ENCODE measurements around the gene ATP6AP2.
"Not testable (repeated sequence)": the region's sequence is repeated elsewhere in the genome, so short reads cannot be mapped to it uniquely, and the experiment has no call there.

ATP6AP2 gene

GRCh38 chrX:40580537-40581335 lies at the start of gene ATP6AP2:
TSS of gene ATP6AP2 (plus strand) at chrX:40580970. CDS start at chrX:40581066, 96 bp downstream.
- peak; percentile 91 for DNase-seq

- no peak for DNase-seq
Observed at GRCh38 chrX:40531056-40531826, 49.5 kb upstream of the ATP6AP2 start.

GRCh38 chrX:40537310-40537709 lies 43.5 kb upstream of the ATP6AP2 start:
- no peak for DNase-seq

GRCh38 chrX:40538406-40538805 lies 42.4 kb upstream of the ATP6AP2 start:
- DNase-seq: no peak

GRCh38 chrX:40539214-40540142 lies 41.3 kb upstream of the ATP6AP2 start:
- peak; percentile 77 for DNase-seq

GRCh38 chrX:40542208-40542607 lies 38.6 kb upstream of the ATP6AP2 start:
- DNase-seq: no peak

GRCh38 chrX:40542972-40543371 lies 37.8 kb upstream of the ATP6AP2 start:
- no peak for DNase-seq

GRCh38 chrX:40543661-40544328 lies 37.0 kb upstream of the ATP6AP2 start:
- DNase-seq: no peak

GRCh38 chrX:40544343-40545266 lies 36.2 kb upstream of the ATP6AP2 start:
- no peak for DNase-seq

- no peak for DNase-seq
Observed at GRCh38 chrX:40546870-40547269, 33.9 kb upstream of the ATP6AP2 start.

GRCh38 chrX:40550066-40550465 lies 30.7 kb upstream of the ATP6AP2 start:
- DNase-seq: no peak

GRCh38 chrX:40552768-40553167 lies 28.0 kb upstream of the ATP6AP2 start:
- no peak for DNase-seq

GRCh38 chrX:40558590-40558989 lies 22.2 kb upstream of the ATP6AP2 start:
- DNase-seq: no peak

GRCh38 chrX:40563784-40564183 lies 17.0 kb upstream of the ATP6AP2 start:
- DNase-seq: no peak

GRCh38 chrX:40564447-40564846 lies 16.3 kb upstream of the ATP6AP2 start:
- no peak for DNase-seq

GRCh38 chrX:40570346-40571093 lies 10.2 kb upstream of the ATP6AP2 start:
- peak; percentile 64 for DNase-seq

- not testable (repeated sequence) for DNase-seq
Observed at GRCh38 chrX:40571164-40571563, 9.6 kb upstream of the ATP6AP2 start.

- no peak for DNase-seq
Observed at GRCh38 chrX:40571600-40571999, 9.2 kb upstream of the ATP6AP2 start.

GRCh38 chrX:40573763-40574162 lies 7.0 kb upstream of the ATP6AP2 start:
- no peak for DNase-seq

GRCh38 chrX:40575411-40575810 lies 5.4 kb upstream of the ATP6AP2 start:
- not testable (repeated sequence) for DNase-seq

- no peak for DNase-seq
Observed at GRCh38 chrX:40576291-40576690, 4.5 kb upstream of the ATP6AP2 start.
